Activated CD8-positive, alpha-beta T cell treated with anti-CD3 and anti-CD28 coated beads for 36 hours (primary cell): ENCODE measurements around the gene TDRD12. TPM values are rescaled to one million over a fixed set of nuclear protein-coding genes. Genes with fewer than 3 reads are reported as not detected.

Experiments used
- ATAC-seq: fragments of 200-7000 bp; cut with Tn5 transposase; one replicate; pipeline ENCODE4 v1.10.0; 2021; ENCODE audit warnings: mild to moderate bottlenecking, moderate library complexity
- CTCF ChIA-PET: fragments of 350-600 bp; sonication (Branson Sonifier 250); formaldehyde crosslinking; loops from one replicate; lab custom pipeline; 2021; ENCODE audit warnings: antibody characterized with exemption; lab: Charles Lee
- POLR2A ChIA-PET: fragments of 350-600 bp; sonication (Branson Sonifier 250); formaldehyde crosslinking; loops from one replicate; lab custom pipeline; 2021; ENCODE audit warnings: antibody characterized with exemption; lab: Charles Lee
- DNase-seq: peaks from one replicate; pipeline ENCODE4 v3.0.0-alpha.2; 2020
- H3K27ac Mint-ChIP-seq: one replicate; pipeline ENCODE4 v1.8.0; 2021; ENCODE audit warnings: mild to moderate bottlenecking, mixed read lengths
- H3K27me3 Mint-ChIP-seq: one replicate; pipeline ENCODE4 v1.8.0; 2021; ENCODE audit warnings: mixed read lengths
- H3K36me3 Mint-ChIP-seq: one replicate; pipeline ENCODE4 v1.8.0; 2021; ENCODE audit warnings: low read depth, mixed read lengths
- H3K4me1 Mint-ChIP-seq: one replicate; pipeline ENCODE4 v1.8.0; 2021; ENCODE audit warnings: low read depth, mixed read lengths
- H3K4me3 Mint-ChIP-seq: one replicate; pipeline ENCODE4 v1.8.0; 2021; ENCODE audit warnings: mild to moderate bottlenecking, moderate library complexity, mixed read lengths
- H3K9me3 Mint-ChIP-seq: one replicate; pipeline ENCODE4 v1.8.0; 2021; ENCODE audit warnings: mixed read lengths
- intact Hi-C: fragments of 100-400 bp; cut with micrococcal nuclease; formaldehyde crosslinking; loops from one replicate; pipeline ENCODE4 v1.10.0; 2022
- total RNA-seq, 2 experiments: library from RNA; stranded (reverse); gene quantifications; one replicate each; pipeline ENCODE4 v1.2.3, GENCODE V29; 2021
- TF ChIP-seq, protein P1 (sequence below): fragments of 200-600 bp; IDR thresholded peaks from one replicate; pipeline ENCODE4 v1.8.0; 2022; ENCODE audit warnings: antibody characterized with exemption, mild to moderate bottlenecking

Gene TDRD12
- total RNA-seq, 2 experiments from 2014 or later = 0.13 TPM; not detected in 1

- DNase-seq (no peak), ATAC-seq (no peak)
- ChIA-PET CTCF (no interaction called here), POLR2A (no interaction called here)
- no peaks in the 10 kb centered on the region for H3K27me3 Mint-ChIP-seq
- H3K9me3 Mint-ChIP-seq = no peaks in the 10 kb centered on the region
- intact Hi-C loops = no loop called here
- H3K4me1 Mint-ChIP-seq = no peaks in the 10 kb centered on the region
- TF ChIP-seq, protein P1, sequence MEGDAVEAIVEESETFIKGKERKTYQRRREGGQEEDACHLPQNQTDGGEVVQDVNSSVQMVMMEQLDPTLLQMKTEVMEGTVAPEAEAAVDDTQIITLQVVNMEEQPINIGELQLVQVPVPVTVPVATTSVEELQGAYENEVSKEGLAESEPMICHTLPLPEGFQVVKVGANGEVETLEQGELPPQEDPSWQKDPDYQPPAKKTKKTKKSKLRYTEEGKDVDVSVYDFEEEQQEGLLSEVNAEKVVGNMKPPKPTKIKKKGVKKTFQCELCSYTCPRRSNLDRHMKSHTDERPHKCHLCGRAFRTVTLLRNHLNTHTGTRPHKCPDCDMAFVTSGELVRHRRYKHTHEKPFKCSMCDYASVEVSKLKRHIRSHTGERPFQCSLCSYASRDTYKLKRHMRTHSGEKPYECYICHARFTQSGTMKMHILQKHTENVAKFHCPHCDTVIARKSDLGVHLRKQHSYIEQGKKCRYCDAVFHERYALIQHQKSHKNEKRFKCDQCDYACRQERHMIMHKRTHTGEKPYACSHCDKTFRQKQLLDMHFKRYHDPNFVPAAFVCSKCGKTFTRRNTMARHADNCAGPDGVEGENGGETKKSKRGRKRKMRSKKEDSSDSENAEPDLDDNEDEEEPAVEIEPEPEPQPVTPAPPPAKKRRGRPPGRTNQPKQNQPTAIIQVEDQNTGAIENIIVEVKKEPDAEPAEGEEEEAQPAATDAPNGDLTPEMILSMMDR = no peak
- H3K36me3 Mint-ChIP-seq = no peaks in the 10 kb centered on the region
- H3K4me3 Mint-ChIP-seq = no peak overlapping the region
- no peak overlapping the region for H3K27ac Mint-ChIP-seq
Measured at GRCh38 chr19:32874605-32875004, 155.0 kb downstream of the TDRD12 start.

GRCh38 chr19:32875428-32875827, 155.9 kb downstream of the TDRD12 start:
- Mint-ChIP-seq H3K27me3 (no peaks in the 10 kb centered on the region), H3K27ac (no peak overlapping the region), H3K4me1 (no peaks in the 10 kb centered on the region), H3K9me3 (no peaks in the 10 kb centered on the region), H3K36me3 (no peaks in the 10 kb centered on the region), H3K4me3 (no peak overlapping the region)
- no peak for DNase-seq
- TF ChIP-seq, protein P1 = no peak
- intact Hi-C loops = no loop called here
- no peak for ATAC-seq
- ChIA-PET CTCF (no interaction called here), POLR2A (no interaction called here)

DNA sequence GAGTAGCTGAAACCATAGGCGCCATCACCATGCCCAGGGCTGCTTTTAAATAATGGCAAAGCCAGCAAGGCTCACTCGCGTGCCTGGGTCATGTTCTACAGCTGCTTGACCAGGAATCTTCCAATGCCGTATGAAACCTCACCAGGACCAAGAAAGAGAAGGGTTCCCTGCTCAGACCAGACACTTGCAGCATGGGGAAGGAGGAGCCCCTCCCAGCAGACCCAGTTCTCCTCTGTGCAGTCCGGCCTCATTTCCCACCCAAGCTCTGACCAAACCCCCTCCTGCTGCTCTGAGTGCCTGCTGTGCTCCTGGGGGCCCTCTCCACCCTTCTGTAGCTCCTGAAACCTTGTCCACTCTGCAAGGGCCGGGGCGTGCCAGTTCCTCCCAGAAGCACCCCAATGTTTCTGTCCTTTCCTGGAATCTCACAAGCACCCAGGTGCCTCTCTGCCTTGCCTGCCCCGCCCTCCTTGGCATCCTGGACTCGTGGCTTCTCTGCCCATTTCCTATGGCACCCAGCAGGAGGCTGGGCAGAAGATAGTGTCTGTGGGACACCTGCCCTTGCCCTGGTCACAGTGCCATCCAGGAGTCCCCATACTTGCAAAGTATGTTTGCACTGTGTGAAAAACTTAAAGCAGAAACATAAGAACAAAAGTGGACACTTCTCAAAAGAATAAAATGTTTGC, 156.8 kb downstream of the TDRD12 start:
- H3K9me3 Mint-ChIP-seq = no peaks in the 10 kb centered on the region
- intact Hi-C loops = no loop called here
- ATAC-seq (no peak), DNase-seq (no peak)
- POLR2A ChIA-PET = no interaction called here
- CTCF ChIA-PET = no interaction called here
- H3K27ac Mint-ChIP-seq = no peak overlapping the region
- no peak overlapping the region for H3K4me3 Mint-ChIP-seq
- no peaks in the 10 kb centered on the region for H3K27me3 Mint-ChIP-seq
- H3K4me1 Mint-ChIP-seq = no peaks in the 10 kb centered on the region
- no peaks in the 10 kb centered on the region for H3K36me3 Mint-ChIP-seq
- TF ChIP-seq, protein P1 = no peak

- no peaks in the 10 kb centered on the region for H3K9me3 Mint-ChIP-seq
- TF ChIP-seq, protein P1 = no peak
- no peak overlapping the region for H3K27ac Mint-ChIP-seq
- H3K27me3 Mint-ChIP-seq = no peaks in the 10 kb centered on the region
- no peaks in the 10 kb centered on the region for H3K36me3 Mint-ChIP-seq
- ChIA-PET CTCF (interaction anchor here (0.7 kb wide), 1 partner anchor 1351 kb away, joined by 3 read pairs; no protein-coding TSS in a partner anchor), POLR2A (no interaction called here)
- H3K4me1 Mint-ChIP-seq = no peaks in the 10 kb centered on the region
- intact Hi-C loops = no loop called here
- DNase-seq (no peak), ATAC-seq (no peak)
- H3K4me3 Mint-ChIP-seq = no peak overlapping the region
Measured at GRCh38 chr19:32876919-32877285, 157.3 kb downstream of the TDRD12 start.

Other genes starting within 250 kb of the TDRD12 start
- 100 to 1,000 TPM; 221 to 222 TPM for gene PDCD5, start 138.6 kb upstream of the TDRD12 start, total RNA-seq
- 10 to 100 TPM; 34.2 to 41.0 TPM for gene ANKRD27, start 44.6 kb upstream of the TDRD12 start, total RNA-seq
- gene RGS9BP, start 43.9 kb upstream of the TDRD12 start, total RNA-seq = under 1 TPM; 0.18 to 0.32 TPM
- 10 to 100 TPM; 16.1 to 17.5 TPM for gene NUDT19, start 27.9 kb upstream of the TDRD12 start, total RNA-seq
- gene SLC7A9, start 150.0 kb downstream of the TDRD12 start, total RNA-seq = not detected